HepG2 (cell line): Measurements from ENCODE around the gene PKP1. TPM values are rescaled to one million over a fixed set of nuclear protein-coding genes. Genes with fewer than 3 reads are reported as not detected.

Experiments
- ATAC-seq: fragments of 200-7000 bp; cut with Tn5 transposase; 3 replicates; pipeline ENCODE4 v1.9.1; 2020; ENCODE audit warnings: mild to moderate bottlenecking, moderate library complexity
- BruUV-seq: library from RNA; stranded (reverse); fragments of 400-500 nt; replicated peaks from 2 replicates; lab custom pipeline; 2021; lab: Mats Ljungman, UMichigan
- CTCF ChIA-PET: fragments of 300-600 bp; formaldehyde crosslinking; extraction: SDS; loops from one replicate; lab custom pipeline; 2021; ENCODE audit warnings: low total read pairs, inconsistent platforms, low intra/inter-chr PET ratio; lab: Yijun Ruan, JAX
- POLR2A ChIA-PET: fragments of 350-600 bp; sonication (Branson Sonifier 250); formaldehyde crosslinking; loops from one replicate; lab custom pipeline; 2020; ENCODE audit warnings: antibody characterized with exemption, inconsistent platforms; lab: Yijun Ruan, JAX
- DNase-seq: peaks from one replicate; pipeline ENCODE4 v3.0.0-alpha.2; 2015; ENCODE audit warnings: low spot score
- FAIRE-seq: peaks from 3 replicates; lab custom pipeline; 2011; peaks lifted over from hg19 to GRCh38; lab: Jason Lieb, UNC
- H2AFZ ChIP-seq: one replicate; pipeline ENCODE4 v1.6.1; 2011; ENCODE audit warnings: low read length, inconsistent platforms
- H3K27ac ChIP-seq: fragments of 300-600 bp; 3 replicates; pipeline ENCODE4 v1.8.0; 2011; ENCODE audit warnings: mixed run types, mild to moderate bottlenecking, mixed read lengths, low read length, inconsistent platforms; ENCODE audit not compliant: insufficient read depth; ENCODE audit errors: extremely low read length
- H3K27me3 ChIP-seq, 2 experiments: fragments of 200-600 bp in 1 of 2; 2 replicates in 1 of 2; 3 replicates in 1 of 2; pipeline versions ENCODE4 v1.6.0 to v1.8.0; 2011; ENCODE audit warnings: low read length in 2 of 2, mild to moderate bottlenecking in 2 of 2, moderate library complexity in 2 of 2, inconsistent platforms in 1 of 2; ENCODE audit not compliant: insufficient read depth in 2 of 2, control insufficient read depth in 1 of 2
- H3K36me3 ChIP-seq, 2 experiments: fragments of 200-600 bp in 1 of 2; replicated peaks in 1 of 2; 2 replicates in 1 of 2; 3 replicates in 1 of 2; pipeline versions ENCODE4 v1.5.1 to v1.8.0; 2011; ENCODE audit warnings: low read length in 2 of 2, inconsistent platforms in 1 of 2; ENCODE audit not compliant: insufficient read depth in 2 of 2, control insufficient read depth in 1 of 2
- H3K4me1 ChIP-seq: 2 replicates; pipeline ENCODE4 v1.5.1; 2012; ENCODE audit warnings: low read length, inconsistent platforms; ENCODE audit not compliant: insufficient read depth
- H3K4me2 ChIP-seq: 2 replicates; pipeline ENCODE4 v1.6.0; 2011; ENCODE audit warnings: low read depth, low read length, inconsistent platforms
- H3K4me3 ChIP-seq, 3 experiments: fragments of 200-600 bp in 1 of 3; sonication (generic), shearing (Covaris generic) in 1 of 3; replicated peaks in 1 of 3; 2 replicates each; pipeline ENCODE4 v1.5.1; 2011 to 2016; ENCODE audit warnings: low read length in 3 of 3, inconsistent platforms in 2 of 3, low read depth in 2 of 3, mild to moderate bottlenecking in 2 of 3, control low read depth in 1 of 3, mixed read lengths in 1 of 3; ENCODE audit not compliant: insufficient read depth in 1 of 3
- H3K79me2 ChIP-seq: one replicate; pipeline ENCODE4 v1.6.1; 2011; ENCODE audit warnings: low read length, inconsistent platforms; ENCODE audit not compliant: insufficient read depth
- H3K9ac ChIP-seq: 2 replicates; pipeline ENCODE4 v1.6.0; 2011; ENCODE audit warnings: mild to moderate bottlenecking, low read depth, low read length, inconsistent platforms; ENCODE audit not compliant: insufficient read depth
- H3K9me3 ChIP-seq: 2 replicates; pipeline ENCODE4 v1.5.1; 2012; ENCODE audit warnings: mild to moderate bottlenecking, low read length
- H4K20me1 ChIP-seq: 2 replicates; pipeline ENCODE4 v1.6.0; 2011; ENCODE audit warnings: inconsistent platforms, mild to moderate bottlenecking, low read length, moderate library complexity; ENCODE audit not compliant: insufficient read depth
- CREBL2 ChIP-seq: sonication (generic); formaldehyde crosslinking; IDR thresholded peaks from 2 replicates; pipeline ENCODE4 v1.8.1; 2023; ENCODE audit warnings: missing genetic modification reagents, mild to moderate bottlenecking, borderline replicate concordance
- HNRNPH1 ChIP-seq: fragments of 200-400 bp; formaldehyde crosslinking; optimal IDR thresholded peaks from 2 replicates; pipeline ENCODE3; 2017; ENCODE audit warnings: mild to moderate bottlenecking, low read depth, low read length
- NCOA1 ChIP-seq: sonication (generic); formaldehyde crosslinking; IDR thresholded peaks from 2 replicates; pipeline ENCODE4 v1.9.0; 2021; ENCODE audit warnings: missing genetic modification reagents
- NCOA5 ChIP-seq: sonication (generic); formaldehyde crosslinking; IDR thresholded peaks from 2 replicates; pipeline ENCODE4 v1.4.0; 2020; ENCODE audit warnings: missing genetic modification reagents
- NR1H2 ChIP-seq: sonication (generic); formaldehyde crosslinking; IDR thresholded peaks from 2 replicates; pipeline ENCODE4 v1.8.1; 2022; ENCODE audit warnings: low read depth, missing genetic modification reagents, borderline replicate concordance
- ONECUT2 ChIP-seq: sonication (generic); formaldehyde crosslinking; IDR thresholded peaks from 2 replicates; pipeline ENCODE4 v1.4.0; 2020; ENCODE audit warnings: missing genetic modification reagents
- PBX2 ChIP-seq: IDR thresholded peaks from 2 replicates; pipeline ENCODE4 v1.6.1; 2016; ENCODE audit warnings: control low read depth
- PPARG ChIP-seq: conservative IDR thresholded peaks from 2 replicates; pipeline ENCODE4 v1.6.1; 2016; ENCODE audit warnings: missing biosample characterization, missing genetic modification reagents
- PRPF4 ChIP-seq: fragments of 200-400 bp; formaldehyde crosslinking; IDR thresholded peaks from 2 replicates; pipeline ENCODE4 v1.6.1; 2016; ENCODE audit warnings: low read length, low read depth; ENCODE audit not compliant: poor library complexity, severe bottlenecking
- ZNF274 ChIP-seq: sonication (generic); formaldehyde crosslinking; IDR thresholded peaks from 2 replicates; pipeline ENCODE4 v1.5.1; 2020; ENCODE audit warnings: mild to moderate bottlenecking, missing genetic modification reagents
- ZNF577 ChIP-seq: sonication (generic); formaldehyde crosslinking; IDR thresholded peaks from 2 replicates; pipeline ENCODE4 v1.4.0; 2020; ENCODE audit warnings: mild to moderate bottlenecking, low read depth, missing genetic modification reagents, borderline replicate concordance
- ZNF792 ChIP-seq: IDR thresholded peaks from 2 replicates; pipeline ENCODE4 v1.6.1; 2016
- ZSCAN21 ChIP-seq: sonication (generic); formaldehyde crosslinking; IDR thresholded peaks from 2 replicates; pipeline ENCODE4 v1.8.0; 2022; ENCODE audit warnings: mild to moderate bottlenecking, missing genetic modification reagents, moderate library complexity, borderline replicate concordance
- WGBS: methylation state at CpG from one replicate; pipeline ENCODE4 v1.1.6; 2017; ENCODE audit warnings: low lambda C conversion rate; 5-methylcytosine and 5-hydroxymethylcytosine counted together
- in situ Hi-C: cut with HindIII; loops from 2 replicates; pipeline ENCODE4 v1.10.0; 2017; ENCODE audit warnings: low pct_unique_long_range_greater_than_20kb; ENCODE audit not compliant: extremely low pct_ligation_motif_present
- intact Hi-C: fragments of 100-400 bp; cut with micrococcal nuclease; formaldehyde crosslinking; loops from one replicate; pipeline ENCODE4 v1.10.0; 2022; ENCODE audit not compliant: unreplicated experiment
- polyA plus RNA-seq, 8 experiments: library from polyadenylated mRNA; depleted of rRNA in 3 of 8; stranded (reverse) in 7 of 8; unstranded in 1 of 8; fragments of >200 nt; fragmentation: Illumina TruSeq in 4 of 8; extraction: Trizol in 4 of 8; gene quantifications; 2 replicates each; pipeline versions ENCODE4 v1.2.1 to v1.2.3, GENCODE V29; 2011 to 2016; ENCODE audit warnings: low read depth in 4 of 8, missing spikeins in 1 of 8, mixed read lengths in 1 of 8; ENCODE audit not compliant: insufficient read depth in 1 of 8
- total RNA-seq, 5 experiments: library from RNA; depleted of rRNA; stranded (reverse); fragments of >200 nt; fragmentation: Illumina TruSeq; extraction: Trizol; gene quantifications; 2 replicates each; pipeline ENCODE4 v1.2.3, GENCODE V29; 2016; ENCODE audit warnings: low read depth in 1 of 5

Gene PKP1
- total and polyA plus RNA-seq, 2 of the 13 experiments (the other 11 are each of a cell fraction or from before 2014, with no cell fraction given), result not detected

GRCh38 chr1:201288765-201289164 is 5.5 kb downstream of the PKP1 start:
- H3K4me2 ChIP-seq, result no peak overlapping the region
- BruUV-seq, result no TSS peak
- H3K27ac ChIP-seq, result no peak overlapping the region
- TF ChIP-seq ZNF792 (no peak), CREBL2 (CRISPR knock-in tag) (no peak), NCOA5 (CRISPR knock-in tag) (no peak), PRPF4 (no peak), NCOA1 (CRISPR knock-in tag) (no peak), ZSCAN21 (CRISPR knock-in tag) (no peak), HNRNPH1 (no peak)
- TF ChIP-seq, all 625 proteins: peak for 0
- Histone ChIP-seq H2AFZ (no peak overlapping the region), H3K4me3 (no peak overlapping the region), H3K27me3 (peaks cover 12 to 54% of the 10 kb centered on the region in 2 experiments; a peak in 4 of 5 replicates), H3K4me1 (no peaks in the 10 kb centered on the region), H3K9ac (no peak overlapping the region), H3K79me2 (no peaks in the 10 kb centered on the region), H3K9me3 (no peaks in the 10 kb centered on the region), H3K36me3 (no peaks in the 10 kb centered on the region), H4K20me1 (no peaks in the 10 kb centered on the region)
- WGBS, result 20% methylated on average over 1 of the region's 7 CpGs
- ChIA-PET CTCF (no interaction called here), POLR2A (no interaction called here)
- ATAC-seq (no peak), FAIRE-seq (no peak), DNase-seq (no peak)
- intact Hi-C loops (no loop called here), in situ Hi-C loops (no loop called here)

GRCh38 chr1:201290551-201290950 is 7.2 kb downstream of the PKP1 start:
- Histone ChIP-seq H3K9me3 (no peaks in the 10 kb centered on the region), H3K79me2 (no peaks in the 10 kb centered on the region), H3K4me2 (no peak overlapping the region), H3K27me3 (peaks cover 6 to 51% of the 10 kb centered on the region in 2 experiments; a peak in 4 of 5 replicates), H3K4me3 (no peak overlapping the region), H3K4me1 (no peaks in the 10 kb centered on the region), H3K27ac (no peak overlapping the region), H3K36me3 (no peaks in the 10 kb centered on the region), H4K20me1 (no peaks in the 10 kb centered on the region), H2AFZ (no peak overlapping the region), H3K9ac (no peak overlapping the region)
- 48% methylated on average over 7 of the region's 7 CpGs for whole genome bisulfite sequencing
- ChIA-PET POLR2A (no interaction called here), CTCF (no interaction called here)
- FAIRE-seq (no peak), DNase-seq (no peak), ATAC-seq (no peak)
- TF ChIP-seq ZNF577 (CRISPR knock-in tag) (no peak), ONECUT2 (CRISPR knock-in tag) (no peak), ZNF274 (CRISPR knock-in tag) (no peak), PBX2 (CRISPR knock-in tag) (no peak), PPARG (CRISPR knock-in tag) (no peak), NR1H2 (no peak)
- no TSS peak for BruUV-seq
- in situ Hi-C loops, result no loop called here
- intact Hi-C loops, result no loop called here
